GM19240 (cell line): Measurements from ENCODE around the gene TCP11.

Source experiments
- DNase-seq: peaks from one replicate; pipeline ENCODE4 v3.0.0; 2011; ENCODE audit warnings: low spot score; ENCODE audit not compliant: insufficient read length

TCP11 gene

DNA sequence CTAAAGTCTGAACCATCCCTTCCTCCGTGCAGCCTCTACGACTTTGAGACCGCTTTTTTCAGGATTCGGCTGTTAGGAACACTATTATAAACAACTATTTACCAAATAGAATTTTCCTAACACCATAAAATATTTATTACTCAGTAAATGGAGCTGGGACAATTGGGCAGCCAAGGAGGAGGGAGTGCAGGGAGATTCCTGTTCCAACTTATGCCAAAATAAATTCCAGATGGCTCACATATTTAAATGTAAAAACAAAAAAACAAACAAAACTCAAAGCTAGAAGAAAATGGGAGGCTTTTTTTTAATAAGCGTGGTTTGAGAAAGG is 48.1 kb downstream of the TCP11 start:
- no peak for DNase-seq

DNA sequence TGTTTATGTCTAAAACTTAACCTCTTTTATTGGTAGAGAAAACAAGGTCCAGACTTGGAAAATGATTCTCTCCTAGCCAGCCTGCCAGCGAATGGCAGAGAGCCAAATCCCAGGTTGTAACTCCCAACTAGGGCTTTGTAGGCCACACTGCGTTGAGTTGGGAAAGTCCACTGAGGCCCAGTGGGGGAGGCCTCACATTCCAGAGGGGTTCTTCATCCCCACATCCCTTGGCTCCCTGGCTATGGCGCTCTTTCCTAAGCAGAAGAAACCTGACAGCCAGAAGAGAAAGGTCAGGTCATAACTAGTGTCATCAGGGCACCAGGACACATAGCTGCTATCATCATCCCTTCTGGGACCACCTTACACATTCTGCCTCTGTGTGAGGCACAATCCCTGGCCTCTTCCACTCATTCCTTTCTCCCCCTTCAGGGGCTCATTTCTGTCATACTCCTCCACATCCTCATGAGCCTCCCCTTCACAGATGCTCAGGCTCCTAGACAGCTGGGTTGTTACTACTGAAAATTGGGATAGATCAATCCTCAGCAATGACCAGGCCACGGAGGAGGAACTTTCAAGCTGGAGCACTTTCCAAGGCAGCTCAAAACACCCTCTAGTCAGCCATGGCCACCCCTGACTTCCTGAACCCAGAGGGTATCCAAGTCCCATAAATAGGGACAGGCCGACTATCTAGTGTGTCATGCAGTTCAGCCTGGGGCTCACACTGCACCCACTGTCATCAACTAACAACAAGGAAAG is 48.6 kb downstream of the TCP11 start:
- no peak for DNase-seq

DNA sequence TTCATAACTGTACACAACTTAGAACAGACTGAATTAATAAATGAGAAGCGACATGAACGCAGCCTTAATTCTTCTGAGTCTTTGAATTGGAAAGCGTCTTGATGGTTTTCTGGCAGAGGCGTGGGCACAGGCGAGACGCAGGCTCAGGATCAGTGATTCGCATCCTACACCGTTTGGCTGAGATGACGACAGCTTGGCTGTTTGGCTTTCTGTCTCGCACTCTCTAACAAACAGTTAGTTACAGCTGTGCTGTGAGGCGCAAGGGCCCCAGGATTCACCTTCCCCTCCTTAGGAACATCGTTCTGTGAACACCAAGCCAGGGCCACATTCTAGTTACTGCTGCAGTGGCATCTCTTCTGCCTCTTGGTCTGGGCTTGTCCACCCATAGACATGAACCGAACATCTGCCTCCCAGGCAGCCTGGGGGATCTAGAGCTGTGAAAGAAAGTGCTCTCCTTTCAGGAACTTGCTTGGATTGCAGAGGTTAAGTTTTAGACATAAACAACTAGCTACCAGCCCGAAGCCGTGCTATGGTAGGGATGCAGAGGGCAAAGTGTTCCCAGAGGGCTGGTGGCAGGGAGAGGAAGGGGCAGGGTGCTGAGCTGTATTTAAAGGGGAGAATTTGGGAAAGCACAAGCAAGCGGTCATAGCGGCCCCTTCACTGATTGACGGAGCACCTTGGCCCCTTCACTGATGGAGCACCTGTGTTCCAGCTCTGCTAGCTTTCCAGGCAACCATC is 49.6 kb downstream of the TCP11 start:
- no peak for DNase-seq

GRCh38 chr6:35090734-35091133 is 50.4 kb downstream of the TCP11 start:
- no peak for DNase-seq

- no peak for DNase-seq
These were observed 51.1 kb downstream of the TCP11 start for GRCh38 chr6:35089935-35090505.

DNA sequence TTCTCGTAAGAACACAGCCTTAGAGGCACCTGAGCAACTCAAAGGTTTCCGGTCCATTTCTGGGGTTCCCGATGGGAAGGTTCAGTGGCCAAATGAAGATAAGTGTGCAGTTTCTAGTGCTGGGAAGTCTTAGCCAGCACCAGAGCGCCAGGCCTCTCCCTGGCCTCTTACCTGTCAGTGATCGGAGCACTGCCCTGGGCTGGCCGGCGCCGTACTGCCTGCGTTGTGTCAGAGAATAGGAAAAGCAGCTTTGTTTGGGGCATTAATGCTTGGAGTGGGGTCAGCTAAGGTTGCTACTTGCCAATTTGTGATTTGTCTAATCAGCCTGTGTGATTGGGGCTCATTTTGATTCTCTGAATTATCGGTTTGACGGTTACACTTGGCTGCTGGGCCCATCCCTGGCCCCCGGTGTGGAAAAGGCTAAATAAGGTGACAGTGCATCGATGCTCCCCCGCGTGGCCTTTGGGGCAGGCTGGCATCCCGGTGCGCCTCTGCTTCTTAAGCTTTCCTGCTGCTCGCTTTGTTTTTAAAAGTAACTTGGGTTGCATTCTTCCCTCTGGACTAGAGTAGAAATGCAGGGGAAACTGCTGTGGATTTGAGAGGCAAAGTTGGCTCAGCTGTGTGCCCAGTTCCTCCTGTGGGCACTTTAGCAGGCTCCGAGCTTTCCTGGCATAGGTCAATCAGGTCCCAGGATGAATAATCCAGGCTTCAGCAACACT is 51.8 kb downstream of the TCP11 start:
- no peak for DNase-seq

DNA sequence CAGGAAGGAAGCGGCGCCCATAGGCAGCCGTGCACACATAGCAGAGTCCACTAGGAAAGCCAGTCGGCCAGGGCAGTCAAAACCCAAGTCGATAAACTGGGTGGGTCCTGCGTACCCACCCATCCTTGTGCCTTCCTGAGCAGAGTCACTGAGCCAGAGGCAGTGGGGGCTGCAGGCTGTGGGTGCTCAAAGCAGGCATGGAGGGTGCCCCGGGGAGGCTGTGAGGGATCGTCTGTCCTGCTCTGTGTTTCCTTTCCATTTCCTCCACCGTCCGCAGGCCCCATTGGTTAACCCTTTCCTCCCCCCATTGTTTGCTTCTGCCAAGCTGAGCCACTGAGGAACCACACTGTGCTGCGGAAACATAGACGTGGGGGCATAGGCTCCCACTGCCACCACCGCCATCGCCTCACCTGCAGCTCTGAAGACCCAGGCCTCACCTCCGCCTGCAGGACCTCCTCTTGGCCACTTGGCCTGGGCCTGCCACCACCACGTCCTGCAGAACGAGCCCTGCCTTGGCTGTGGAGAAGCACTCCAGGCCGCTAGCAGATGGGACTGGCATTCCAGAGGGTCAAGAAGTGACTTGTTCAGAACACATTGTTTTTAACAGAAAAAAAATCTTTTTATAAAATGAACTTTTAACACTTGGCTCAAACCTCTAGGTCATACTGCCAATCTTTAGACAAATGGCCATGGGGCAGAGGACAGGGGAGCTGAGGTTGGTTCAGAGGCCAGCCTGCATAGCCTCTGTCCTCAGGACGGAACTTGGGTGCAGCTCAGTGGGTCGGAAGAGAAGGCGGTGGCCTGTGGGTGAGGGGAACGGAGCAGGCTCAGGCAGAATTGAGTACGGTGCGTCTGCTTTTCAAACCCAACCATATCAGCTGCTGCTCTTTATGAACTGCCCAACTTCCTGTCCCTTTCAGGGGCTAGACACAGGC is 52.6 kb downstream of the TCP11 start:
- DNase-seq: no peak

- no peak for DNase-seq
These were observed 53.5 kb downstream of the TCP11 start for GRCh38 chr6:35087361-35088280.

- no peak for DNase-seq
These were observed 54.3 kb downstream of the TCP11 start for GRCh38 chr6:35086636-35087360.

DNA sequence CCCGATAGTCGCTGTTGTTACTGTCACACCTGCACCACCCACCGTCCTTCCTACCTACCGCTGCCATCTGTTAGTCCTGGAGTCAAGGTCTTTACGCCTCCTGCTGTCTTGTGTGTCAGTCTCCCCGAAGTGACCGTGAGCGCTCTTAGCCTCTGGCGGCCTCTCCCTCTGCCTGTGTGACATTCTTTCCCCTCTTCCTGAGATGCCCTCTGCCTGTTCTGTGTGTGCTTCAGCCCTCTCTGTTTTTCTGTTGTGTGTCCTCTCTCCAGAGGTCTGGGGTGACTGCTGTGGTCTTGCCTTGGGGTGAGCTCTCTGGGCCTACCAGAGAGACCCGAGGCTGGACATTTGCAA is 54.9 kb downstream of the TCP11 start:
- no peak for DNase-seq

- no peak for DNase-seq
These were observed 55.5 kb downstream of the TCP11 start for GRCh38 chr6:35085359-35086281.

DNA sequence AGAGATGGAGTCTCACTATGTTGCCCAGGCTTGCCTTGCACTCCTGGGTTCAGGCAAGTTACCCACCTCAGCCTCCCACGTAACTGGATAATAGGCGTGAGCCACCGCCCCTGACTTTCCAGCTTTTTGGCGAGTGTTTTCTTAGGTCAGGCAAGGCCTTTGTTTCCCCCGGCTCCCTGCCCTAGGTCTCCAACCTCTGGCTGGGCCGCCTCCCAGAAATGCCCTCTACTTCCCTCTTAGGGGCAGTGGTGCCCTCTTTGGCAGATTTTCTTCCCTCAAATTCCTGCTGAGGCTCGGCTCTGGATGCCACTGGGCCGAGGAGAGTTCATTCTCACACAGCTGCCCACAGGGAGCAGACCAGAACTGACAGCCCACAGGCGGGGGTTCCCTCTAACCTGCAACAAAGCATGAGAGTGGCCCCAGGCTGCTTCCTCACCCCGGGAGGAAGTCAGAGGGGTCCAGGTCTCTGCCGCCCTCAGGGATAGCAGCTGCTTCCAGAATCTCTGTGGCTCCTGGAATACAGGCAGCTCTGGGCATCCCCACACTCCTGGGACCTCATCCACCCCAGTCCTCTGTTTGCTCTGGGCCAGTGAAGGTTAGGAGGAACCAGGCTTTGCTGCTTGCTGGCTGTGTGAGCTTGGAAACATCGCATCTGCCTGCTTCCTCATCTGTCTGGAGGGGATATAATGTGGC is 56.5 kb downstream of the TCP11 start:
- no peak for DNase-seq

GRCh38 chr6:35084041-35084491 is 57.1 kb downstream of the TCP11 start:
- no peak for DNase-seq

DNA sequence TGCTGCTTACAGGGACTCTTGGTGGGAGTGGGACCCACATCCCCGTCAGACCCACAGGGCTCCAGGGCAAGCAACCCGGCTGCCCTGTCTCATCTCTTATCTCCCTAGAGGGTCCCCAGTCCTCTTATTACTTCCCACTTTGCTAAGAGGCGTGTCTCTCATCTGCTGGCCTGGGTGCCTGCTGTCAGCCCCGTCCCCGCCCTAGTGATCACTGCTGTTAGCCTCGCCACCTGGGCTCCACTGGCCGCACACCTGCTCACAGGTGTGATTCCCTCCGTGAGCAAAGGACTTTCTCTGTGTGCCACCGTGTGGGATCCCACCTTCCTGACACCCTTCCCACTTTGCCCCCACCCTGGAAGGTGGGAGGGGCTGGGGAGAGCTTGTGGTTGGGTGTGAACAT is 57.6 kb downstream of the TCP11 start:
- no peak for DNase-seq

- no peak for DNase-seq
These were observed 58.3 kb downstream of the TCP11 start for GRCh38 chr6:35082733-35083403.

GRCh38 chr6:35082046-35082732 is 59.0 kb downstream of the TCP11 start:
- DNase-seq: no peak
